Left lung (tissue), 14 donors: Measurements from ENCODE around the gene SGF29. TPM values are rescaled to one million over a fixed set of nuclear protein-coding genes. Genes with fewer than 3 reads are reported as not detected.

Source experiments
- ATAC-seq: fragments of 200-7000 bp; cut with Tn5 transposase; one replicate; pipeline ENCODE4 v1.9.1; 2020; ENCODE audit warnings: moderate library complexity
- DNase-seq, 4 donors: peaks; one replicate each; pipeline ENCODE4 v3.0.0-alpha.2; 2013 to 2020
- H3K27ac ChIP-seq, 2 donors: fragments of 200-600 bp; sonication (generic) in 1 of 2; one replicate each; pipeline versions ENCODE4 v1.5.0 to v1.8.0; 2020 to 2021
- H3K27me3 ChIP-seq, 2 donors: fragments of 200-600 bp; sonication (generic) in 1 of 2; one replicate each; pipeline versions ENCODE4 v1.5.0 to v1.8.0; 2020 to 2021
- H3K36me3 ChIP-seq, 2 donors: fragments of 200-600 bp; sonication (generic) in 1 of 2; one replicate each; pipeline versions ENCODE4 v1.5.0 to v1.8.0; 2020 to 2021
- H3K4me1 ChIP-seq, 2 donors: fragments of 200-600 bp; one replicate each; pipeline ENCODE4 v1.8.0; 2021
- H3K4me3 ChIP-seq, 2 donors: fragments of 200-600 bp; sonication (generic) in 1 of 2; one replicate each; pipeline versions ENCODE4 v1.5.0 to v1.8.0; 2020 to 2021; ENCODE audit warnings: mild to moderate bottlenecking in 1 of 2
- H3K9me3 ChIP-seq, 2 donors: fragments of 200-600 bp; sonication (generic) in 1 of 2; one replicate each; pipeline versions ENCODE4 v1.5.0 to v1.8.0; 2020 to 2021
- CTCF ChIP-seq, 2 donors: fragments of 200-600 bp; sonication (generic) in 1 of 2; IDR thresholded peaks; one replicate each; pipeline versions ENCODE4 v1.5.0 to v1.8.0; 2021; ENCODE audit warnings: antibody characterized with exemption in 2 of 2
- intact Hi-C, 2 donors: fragments of 100-400 bp; cut with DNase I; formaldehyde crosslinking; loops; one replicate each; pipeline versions ENCODE4 v1.11.2 to v1.14.2; 2022
- long read RNA-seq, 12 donors: library from polyadenylated mRNA in 2 of 12; unstranded in 2 of 12; transcript quantifications; one replicate each; pipeline ENCODE4 v2.0.0 and lab custom pipeline, GENCODE V29; 2019 to 2026
- polyA plus RNA-seq, 6 donors: library from polyadenylated mRNA; unstranded; fragments of 120-200 nt; gene quantifications; one replicate each; pipeline ENCODE4 v1.2.1, GENCODE V29; 2013; ENCODE audit not compliant: insufficient read length in 6 of 6
- total RNA-seq, 2 donors: library from RNA; stranded (reverse); fragmentation: NEBNext Ultra II Directional; extraction: Animal tissue kit (Norgen Biotek cat#: 25700); gene quantifications; one replicate each; pipeline ENCODE4 v1.2.1, GENCODE V29; 2021
- donor health status: DM: no; HTN: yes; CAD: no.
- donor health status: DM: no; HTN: no; CAD: no.

Gene SGF29
- total RNA-seq (10 to 100 TPM; 16.6 to 27.4 TPM), polyA plus RNA-seq (10 to 100 TPM; 12.1 to 29.8 (median 21.8) TPM)
- long read RNA-seq, donor 1, transcript SGF29-201 (10 exons, 1,153 nt), result major isoform, 5 of 163 reads
- long read RNA-seq, donor 1, partial matches to known transcripts, result 154 of 163 reads
- long read RNA-seq, donor 1, other reads (novel, unspliced or antisense), result 0 of 163 reads
- long read RNA-seq, donor 2, transcript SGF29-201 (10 exons, 1,153 nt), result major isoform, 5 of 8 reads
- long read RNA-seq, donor 2, partial matches to known transcripts, result 0 of 8 reads
- long read RNA-seq, donor 2, other reads (novel, unspliced or antisense), result 0 of 8 reads
- long read RNA-seq, donor 3, transcript SGF29-201 (10 exons, 1,153 nt), result major isoform, 6 of 9 reads
- long read RNA-seq, donor 3, partial matches to known transcripts, result 0 of 9 reads
- long read RNA-seq, donor 3, other reads (novel, unspliced or antisense), result 0 of 9 reads
- long read RNA-seq, donor 4, transcript SGF29-201 (10 exons, 1,153 nt), result major isoform, 11 of 15 reads
- long read RNA-seq, donor 4, partial matches to known transcripts, result 0 of 15 reads
- long read RNA-seq, donor 4, other reads (novel, unspliced or antisense), result 3 of 15 reads
- long read RNA-seq, donor 5, transcript SGF29-201 (10 exons, 1,153 nt), result major isoform, 13 of 16 reads
- long read RNA-seq, donor 5, partial matches to known transcripts, result 0 of 16 reads
- long read RNA-seq, donor 5, other reads (novel, unspliced or antisense), result 0 of 16 reads
- long read RNA-seq, donor 6, partial matches to known transcripts, result 0 of 4 reads
- long read RNA-seq, donor 6, other reads (novel, unspliced or antisense), result 0 of 4 reads
- long read RNA-seq, donor 7, partial matches to known transcripts, result 5 of 7 reads
- long read RNA-seq, donor 7, other reads (novel, unspliced or antisense), result 0 of 7 reads
- long read RNA-seq, donor 8, transcript SGF29-201 (10 exons, 1,153 nt), result major isoform, 5 of 62 reads
- long read RNA-seq, donor 8, partial matches to known transcripts, result 55 of 62 reads
- long read RNA-seq, donor 8, other reads (novel, unspliced or antisense), result 0 of 62 reads
- long read RNA-seq, donor 9, result 0 reads
- long read RNA-seq, donor 10, transcript SGF29-201 (10 exons, 1,153 nt), result major isoform, 28 of 44 reads
- long read RNA-seq, donor 10, partial matches to known transcripts, result 3 of 44 reads
- long read RNA-seq, donor 10, other reads (novel, unspliced or antisense), result 13 of 44 reads
- long read RNA-seq, donor 11, result 0 reads
- long read RNA-seq, donor 12, transcript SGF29-201 (10 exons, 1,153 nt), result major isoform, 5 of 68 reads
- long read RNA-seq, donor 12, partial matches to known transcripts, result 37 of 68 reads
- long read RNA-seq, donor 12, other reads (novel, unspliced or antisense), result 26 of 68 reads

DNA sequence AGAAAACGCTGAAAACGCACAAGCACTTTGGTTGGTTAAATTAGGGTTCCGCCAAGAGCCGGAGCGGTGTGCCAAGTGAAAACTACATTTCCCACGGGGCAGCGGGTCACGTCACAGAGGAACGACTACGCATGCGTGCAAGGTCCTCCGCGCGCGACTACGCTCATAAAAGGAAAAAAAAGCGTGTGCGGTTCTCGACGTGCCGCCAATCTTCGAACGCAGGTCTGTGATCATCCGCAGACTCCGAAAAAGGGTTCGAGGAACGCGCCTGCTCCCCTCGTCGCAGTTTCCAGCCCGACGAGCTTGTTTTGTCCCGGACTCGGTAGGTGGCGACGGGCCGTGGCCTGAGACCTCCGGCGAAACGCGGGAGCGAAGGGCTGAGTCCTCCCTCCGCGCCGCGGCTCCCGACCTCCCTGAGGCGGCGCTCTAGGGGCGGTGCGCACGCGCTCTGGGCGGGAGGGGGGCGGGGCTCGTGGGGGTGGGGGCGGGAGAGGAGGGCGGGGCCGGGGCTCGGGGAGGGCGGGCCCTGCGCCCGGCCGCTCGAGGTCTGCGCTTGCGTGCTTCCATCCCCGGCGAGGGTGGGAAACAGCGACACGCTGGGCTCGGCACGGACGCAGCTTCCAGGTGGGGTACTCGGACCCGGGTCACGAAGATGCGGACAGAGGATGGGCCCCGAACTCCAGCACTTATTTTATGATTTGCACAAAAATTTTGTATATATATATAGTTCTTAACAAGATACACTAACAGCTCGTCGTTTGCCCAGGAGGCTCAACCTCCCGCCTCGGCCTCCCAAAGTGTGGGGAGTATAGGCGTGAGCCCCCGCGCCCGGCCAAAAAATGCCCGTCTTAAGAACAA lies at the start of gene SGF29:
TSS of gene SGF29 (plus strand) at position 145 of the 858 bp plus-strand sequence. CDS start 27,150 bp downstream, outside the sequence.
- Histone ChIP-seq H3K4me3 (peak within 1 kb of the TSS; percentile 42 to 59), H3K36me3 (peaks cover 0 to 13% of the 10 kb centered on the region in 2 donors), H3K27me3 (no peaks in the 10 kb centered on the region), H3K9me3 (no peaks in the 10 kb centered on the region), H3K4me1 (peaks cover 8 to 35% of the 10 kb centered on the region in 2 donors), H3K27ac (peak within 1 kb of the TSS; percentile 97)
- intact Hi-C loops, result no loop called here
- peak; percentile 93 to 98 (median 94) for DNase-seq
- TF ChIP-seq CTCF (IDR thresholded peaks at IDR 0.05), result peak in 1 of 2 donors; percentile 32
- peak; percentile 97 for ATAC-seq

DNA sequence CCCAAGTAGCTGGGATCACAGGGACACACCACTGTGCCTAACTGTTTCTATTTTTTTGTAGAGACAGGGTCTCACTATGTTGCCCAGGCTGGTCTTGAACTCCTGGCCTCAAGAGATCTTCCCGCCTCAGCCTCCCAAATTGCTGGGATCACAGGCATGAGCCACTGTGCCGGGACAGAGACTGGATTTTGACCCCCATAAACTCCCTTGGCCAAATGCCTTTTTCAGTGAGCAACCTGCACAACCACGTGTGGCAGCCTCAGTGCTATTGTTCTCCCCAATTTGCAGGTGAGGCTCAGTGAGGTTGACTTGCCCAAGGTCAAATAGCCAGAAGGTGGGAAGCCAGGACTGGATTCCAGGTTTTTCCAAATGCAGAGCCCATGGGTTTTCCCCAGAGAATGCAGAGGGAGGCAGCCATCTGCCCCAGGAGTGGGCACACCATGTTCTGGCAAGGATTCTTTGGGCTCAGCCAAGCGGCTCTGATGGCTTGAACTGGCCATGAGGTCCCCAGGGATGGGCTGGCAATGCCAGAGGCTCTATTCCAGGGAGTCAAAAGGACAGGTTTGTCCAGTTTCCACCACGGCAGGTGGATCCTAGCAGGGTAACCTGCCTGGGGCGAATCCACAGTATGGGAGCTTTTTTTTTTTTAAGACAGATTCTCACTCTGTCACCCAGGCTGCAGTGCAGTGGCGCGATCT lies 48.9 kb upstream of the SGF29 start:
- TF ChIP-seq CTCF (IDR thresholded peaks at IDR 0.05), result no peak
- no peaks in the 10 kb centered on the region for H3K9me3 ChIP-seq
- DNase-seq (no peak), ATAC-seq (no peak)
- H3K36me3 ChIP-seq, result peaks cover 0 to 8% of the 10 kb centered on the region in 2 donors
- intact Hi-C loops, result no loop called here
- H3K4me3 ChIP-seq, result no peak overlapping the region
- no peaks in the 10 kb centered on the region for H3K27me3 ChIP-seq
- H3K4me1 ChIP-seq, result peaks cover 0 to 27% of the 10 kb centered on the region in 2 donors
- no peak overlapping the region for H3K27ac ChIP-seq

- H3K27ac ChIP-seq, result peak overlapping the region in 1 of 2 donors; percentile 59
- peak overlapping the region in 1 of 2 donors; percentile 40 for H3K4me3 ChIP-seq
- no peaks in the 10 kb centered on the region for H3K27me3 ChIP-seq
- intact Hi-C loops, result no loop called here
- ATAC-seq (no peak), DNase-seq (no peak)
- peaks cover 0 to 2% of the 10 kb centered on the region in 2 donors for H3K36me3 ChIP-seq
- TF ChIP-seq CTCF (IDR thresholded peaks at IDR 0.05), result no peak
- H3K9me3 ChIP-seq, result no peaks in the 10 kb centered on the region
- H3K4me1 ChIP-seq, result peaks cover 0 to 32% of the 10 kb centered on the region in 2 donors
These were observed 48.1 kb upstream of the SGF29 start for GRCh38 chr16:28505489-28506137.
